Raji (cell line): ENCODE measurements around the gene EHF.

Source experiments
- POLR2A ChIP-seq: IDR thresholded peaks from 2 replicates; pipeline ENCODE4 v1.6.1; 2011; ENCODE audit warnings: low read depth, low read length, control low read depth; ENCODE audit not compliant: insufficient read depth

The EHF gene

DNA sequence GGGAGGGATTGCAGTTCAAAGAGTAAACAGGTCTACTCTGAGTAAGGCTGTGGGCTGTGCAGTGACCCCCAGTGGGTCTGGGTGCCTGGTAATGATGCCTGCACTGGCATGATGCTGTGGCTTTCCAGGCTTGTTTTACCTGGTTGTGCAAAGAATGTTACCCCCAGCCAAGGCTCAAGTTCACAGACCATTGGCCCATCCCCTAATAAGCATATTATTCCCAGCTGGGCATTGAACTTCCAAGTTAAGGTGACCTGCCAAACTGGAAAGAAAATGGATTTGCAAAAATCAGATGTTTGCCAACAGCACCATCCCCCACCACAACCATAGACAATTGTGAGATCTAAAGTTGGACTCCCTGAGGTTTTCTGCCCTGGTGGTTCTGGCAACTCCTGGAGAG, 7.9 kb upstream of the EHF start:
- no peak for TF ChIP-seq POLR2A

DNA sequence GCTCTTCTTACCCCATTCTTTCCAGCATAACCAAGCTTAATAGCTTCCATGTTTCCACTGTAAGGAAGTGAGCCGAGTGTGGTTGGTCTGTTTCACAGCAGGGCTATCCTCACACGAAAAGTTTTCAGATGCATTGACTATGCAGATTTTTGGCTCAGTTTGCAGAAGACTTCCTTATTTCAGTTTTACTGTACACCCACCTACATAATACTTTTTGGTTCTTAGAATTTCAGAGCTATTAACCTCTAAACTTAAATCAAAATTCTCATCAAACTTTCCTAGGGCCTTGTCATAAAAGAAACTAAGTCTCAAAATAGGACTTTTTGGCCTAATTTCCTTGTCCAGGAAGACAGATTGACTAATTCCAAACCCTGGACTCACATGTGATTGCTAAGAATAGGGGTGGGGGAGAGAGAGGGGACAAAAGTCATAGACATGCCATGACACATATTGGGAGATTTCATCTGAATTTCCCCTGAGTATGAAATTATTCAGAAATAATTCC, 7.3 kb upstream of the EHF start:
- no peak for TF ChIP-seq POLR2A

DNA sequence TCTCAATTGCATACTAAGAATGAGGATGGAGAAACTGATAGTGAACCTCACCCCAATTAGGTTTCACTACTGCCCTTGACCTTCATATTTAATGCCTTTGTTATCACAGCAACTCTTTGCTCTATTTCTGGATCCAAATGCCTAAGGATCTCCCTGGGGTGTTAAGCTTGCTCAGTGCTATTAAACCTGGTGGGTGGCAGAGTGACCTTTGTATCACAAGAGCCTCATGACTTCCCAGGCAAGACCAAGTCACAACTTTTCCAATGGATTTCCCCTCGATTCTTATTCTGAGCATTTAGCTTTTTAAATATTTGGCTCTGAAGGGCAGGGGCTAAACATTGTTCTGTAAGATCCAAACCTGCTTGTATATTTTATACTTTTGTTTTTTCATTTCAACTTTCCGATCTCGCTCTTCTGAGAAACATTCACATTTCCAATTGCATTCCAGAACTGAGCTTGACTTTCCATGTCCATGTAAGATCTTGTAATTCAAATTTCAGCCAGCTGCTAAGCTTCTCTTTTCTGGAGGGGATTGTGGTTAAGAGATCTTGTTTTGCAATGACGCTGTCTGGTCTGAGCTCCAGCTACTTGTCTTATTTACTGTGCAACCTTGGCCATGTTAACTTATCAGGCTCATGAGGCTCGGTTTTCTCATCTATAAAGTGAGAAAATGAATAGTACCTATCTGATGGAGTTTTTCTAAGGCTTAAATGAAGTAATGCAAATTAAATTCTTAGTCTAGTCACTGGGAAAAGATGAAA, 6.4 kb upstream of the EHF start:
- TF ChIP-seq POLR2A = no peak

- no peak for TF ChIP-seq POLR2A
Measured at GRCh38 chr11:34616086-34616485, 4.8 kb upstream of the EHF start.

GRCh38 chr11:34616830-34617504, 3.9 kb upstream of the EHF start:
- TF ChIP-seq POLR2A = no peak

- no peak for TF ChIP-seq POLR2A
Measured at GRCh38 chr11:34618406-34618805, 2.5 kb upstream of the EHF start.

DNA sequence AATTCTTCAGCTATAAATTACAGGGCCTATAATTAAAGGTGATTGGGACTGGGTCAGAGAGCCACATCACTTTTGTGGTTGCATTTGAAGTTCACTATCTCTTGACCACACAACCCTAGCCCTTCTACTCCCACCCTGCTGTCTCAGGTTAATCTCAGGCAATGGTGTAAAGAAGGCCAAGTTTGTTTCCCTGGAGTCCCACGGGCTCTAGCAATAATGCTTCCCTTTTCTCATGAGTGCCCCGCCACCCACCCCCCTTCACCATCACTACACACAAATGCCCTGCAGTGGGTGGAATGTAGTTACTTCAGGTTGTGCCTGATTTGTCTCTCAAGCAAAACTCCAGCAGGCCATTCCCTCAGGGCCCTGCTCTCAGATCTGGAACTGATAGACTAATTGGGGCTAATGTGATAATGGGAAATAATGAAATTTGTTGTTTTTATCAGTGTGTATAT, 1.8 kb upstream of the EHF start:
- TF ChIP-seq POLR2A = no peak

GRCh38 chr11:34620202-34620601, 691 bp upstream of the EHF start:
- no peak for TF ChIP-seq POLR2A

- TF ChIP-seq POLR2A = no peak
Measured at GRCh38 chr11:34621876-34622275, 983 bp downstream of the EHF start.

GRCh38 chr11:34623463-34623862, 2.6 kb downstream of the EHF start:
- no peak for TF ChIP-seq POLR2A

- no peak for TF ChIP-seq POLR2A
Measured at GRCh38 chr11:34624069-34624468, 3.2 kb downstream of the EHF start.

DNA sequence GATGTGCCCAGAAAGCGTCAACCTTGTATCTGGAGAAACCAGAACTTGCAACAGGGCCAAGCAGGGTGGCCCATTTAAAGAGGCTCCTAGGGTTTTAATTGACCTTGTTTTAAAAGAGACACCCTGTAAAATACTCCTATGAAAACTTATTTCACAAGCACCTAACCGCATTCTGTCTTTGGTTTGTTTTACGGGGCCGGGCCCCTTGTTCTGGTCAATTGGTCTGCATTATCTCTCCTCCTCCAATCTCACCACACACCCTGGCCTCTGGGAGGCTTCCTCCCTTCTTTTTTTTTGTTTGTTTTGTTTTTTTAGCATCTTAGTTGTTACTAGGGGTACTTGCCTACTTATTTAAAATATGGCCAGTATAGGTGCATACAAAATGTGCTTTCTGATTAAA, 4.7 kb downstream of the EHF start:
- TF ChIP-seq POLR2A = no peak

- TF ChIP-seq POLR2A = no peak
Measured at GRCh38 chr11:34626393-34626792, 5.5 kb downstream of the EHF start.

DNA sequence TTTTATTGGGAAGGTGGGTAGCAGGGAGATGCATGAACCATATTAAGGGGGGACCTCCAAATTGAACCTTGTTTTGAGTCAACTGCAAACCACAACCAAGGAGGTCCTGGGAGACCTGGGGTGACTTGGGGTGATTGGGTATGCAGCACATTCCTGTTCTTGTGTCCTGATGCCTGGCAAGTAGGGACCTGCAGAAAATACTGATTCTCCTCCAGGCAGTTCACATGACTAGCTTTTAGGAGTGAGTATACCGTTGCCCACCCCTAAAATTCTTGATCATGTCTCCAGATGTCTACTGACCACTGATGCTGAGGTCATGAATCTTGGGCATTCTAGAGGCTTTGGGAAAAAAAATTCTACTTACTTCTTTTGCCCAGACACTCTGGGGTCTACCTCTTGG, 6.3 kb downstream of the EHF start:
- TF ChIP-seq POLR2A = no peak

- TF ChIP-seq POLR2A = no peak
Measured at GRCh38 chr11:34629711-34630110, 8.8 kb downstream of the EHF start.

DNA sequence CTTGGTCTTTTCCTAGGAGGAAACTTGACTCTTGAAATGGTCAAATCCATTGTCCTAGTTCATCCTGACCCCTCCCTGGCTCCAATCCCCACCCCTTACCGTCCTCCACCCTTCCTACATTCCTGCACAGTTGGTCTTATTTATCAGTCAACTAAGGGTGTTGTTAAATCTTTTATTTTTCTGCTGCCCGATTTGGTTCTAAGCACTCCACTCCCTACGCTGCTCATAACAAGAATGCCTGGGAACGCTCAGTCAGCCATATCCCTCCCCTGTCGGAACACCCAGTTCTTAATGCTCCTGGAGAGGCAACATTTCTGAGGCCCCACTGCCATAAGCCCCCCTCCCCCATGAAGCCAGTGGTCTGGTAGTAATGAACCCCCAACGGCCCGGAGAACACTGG, 9.7 kb downstream of the EHF start:
- no peak for TF ChIP-seq POLR2A
